ENCODE results near the gene ZNF496. TPM values are rescaled to one million over a fixed set of nuclear protein-coding genes. Genes with fewer than 3 reads are reported as not detected.

The ZNF496 gene
- total RNA-seq, 1 experiment from 2014 or later, result 36.4 TPM

- Mint-ChIP-seq H3K27me3 (ENCODE audit: insufficient read depth, unreplicated experiment) (no peaks in the 10 kb centered on the region), H3K9me3 (ENCODE audit: unreplicated experiment) (no peaks in the 10 kb centered on the region), H3K27ac (ENCODE audit: unreplicated experiment) (no peak overlapping the region), H3K4me3 (ENCODE audit: unreplicated experiment) (no peak overlapping the region), H3K4me1 (ENCODE audit: low read depth, unreplicated experiment) (no peaks in the 10 kb centered on the region), H3K36me3 (ENCODE audit: insufficient read depth, unreplicated experiment) (peaks cover 52% of the 10 kb centered on the region)
- CTCF ChIA-PET, result no interaction called here
- BruUV-seq (replicated peaks), result no TSS peak
- no peaks in the 10 kb centered on the region for H3K4me1 ChIP-seq
- H3K4me3 ChIP-seq (ENCODE audit: low read depth, low read length), result no peak overlapping the region
- no peaks in the 10 kb centered on the region for H3K9me3 ChIP-seq
- no peak for DNase-seq
- no peaks in the 10 kb centered on the region for H3K27me3 ChIP-seq (replicated peaks; ENCODE audit: control insufficient read depth, insufficient read depth, low read length)
- POLR2A ChIA-PET, result no interaction called here
- intact Hi-C loops (cut with micrococcal nuclease; ENCODE audit: unreplicated experiment), result no loop called here
- peaks cover 7% of the 10 kb centered on the region; the same call in 1 of the 2 replicates for H3K36me3 ChIP-seq (ENCODE audit: control insufficient read depth, insufficient read depth, low read length)
- TF ChIP-seq CTCF (IDR thresholded peaks at IDR 0.05; ENCODE audit: insufficient read depth in 1 of 2, low read depth in 1 of 2, low read length in 1 of 2, severe bottlenecking in 1 of 2, unreplicated experiment in 1 of 2), result no peak
Measured at GRCh38 chr1:247303216-247303615, 28.5 kb downstream of the ZNF496 start.

DNA sequence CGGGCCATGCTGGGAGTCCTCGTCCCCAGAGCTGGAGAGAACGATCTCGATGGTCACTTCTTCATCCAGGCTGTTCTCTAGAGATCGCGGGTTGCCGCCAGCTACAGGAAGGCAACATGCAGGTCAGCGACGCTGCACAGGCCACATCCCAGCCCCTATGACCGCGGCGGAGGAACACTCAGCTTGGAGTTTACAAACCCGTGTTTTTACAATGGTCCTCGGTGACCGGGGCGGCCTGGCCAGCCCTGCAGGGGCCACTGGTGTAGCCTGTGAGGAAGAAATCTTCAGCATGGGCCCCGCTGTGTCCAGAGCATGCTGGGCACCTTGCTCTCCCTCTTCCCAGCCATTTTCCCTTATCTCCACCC, 30.5 kb downstream of the ZNF496 start:
- ChIA-PET POLR2A (no interaction called here), CTCF (no interaction called here)
- intact Hi-C loops (cut with micrococcal nuclease; ENCODE audit: unreplicated experiment), result no loop called here
- H3K9me3 ChIP-seq, result no peaks in the 10 kb centered on the region
- Mint-ChIP-seq H3K4me1 (ENCODE audit: low read depth, unreplicated experiment) (no peaks in the 10 kb centered on the region), H3K4me3 (ENCODE audit: unreplicated experiment) (no peak overlapping the region), H3K9me3 (ENCODE audit: unreplicated experiment) (no peaks in the 10 kb centered on the region), H3K27ac (ENCODE audit: unreplicated experiment) (no peak overlapping the region), H3K27me3 (ENCODE audit: insufficient read depth, unreplicated experiment) (no peaks in the 10 kb centered on the region), H3K36me3 (ENCODE audit: insufficient read depth, unreplicated experiment) (peaks cover 41% of the 10 kb centered on the region)
- no peaks in the 10 kb centered on the region for H3K27me3 ChIP-seq (replicated peaks; ENCODE audit: control insufficient read depth, insufficient read depth, low read length)
- no TSS peak for BruUV-seq (replicated peaks)
- peaks cover 3% of the 10 kb centered on the region; the same call in 1 of the 2 replicates for H3K36me3 ChIP-seq (ENCODE audit: control insufficient read depth, insufficient read depth, low read length)
- no peak for DNase-seq
- TF ChIP-seq CTCF (IDR thresholded peaks at IDR 0.05; ENCODE audit: insufficient read depth in 1 of 2, low read depth in 1 of 2, low read length in 1 of 2, severe bottlenecking in 1 of 2, unreplicated experiment in 1 of 2), result no peak
- no peak overlapping the region for H3K4me3 ChIP-seq (ENCODE audit: low read depth, low read length)
- no peaks in the 10 kb centered on the region for H3K4me1 ChIP-seq

DNA sequence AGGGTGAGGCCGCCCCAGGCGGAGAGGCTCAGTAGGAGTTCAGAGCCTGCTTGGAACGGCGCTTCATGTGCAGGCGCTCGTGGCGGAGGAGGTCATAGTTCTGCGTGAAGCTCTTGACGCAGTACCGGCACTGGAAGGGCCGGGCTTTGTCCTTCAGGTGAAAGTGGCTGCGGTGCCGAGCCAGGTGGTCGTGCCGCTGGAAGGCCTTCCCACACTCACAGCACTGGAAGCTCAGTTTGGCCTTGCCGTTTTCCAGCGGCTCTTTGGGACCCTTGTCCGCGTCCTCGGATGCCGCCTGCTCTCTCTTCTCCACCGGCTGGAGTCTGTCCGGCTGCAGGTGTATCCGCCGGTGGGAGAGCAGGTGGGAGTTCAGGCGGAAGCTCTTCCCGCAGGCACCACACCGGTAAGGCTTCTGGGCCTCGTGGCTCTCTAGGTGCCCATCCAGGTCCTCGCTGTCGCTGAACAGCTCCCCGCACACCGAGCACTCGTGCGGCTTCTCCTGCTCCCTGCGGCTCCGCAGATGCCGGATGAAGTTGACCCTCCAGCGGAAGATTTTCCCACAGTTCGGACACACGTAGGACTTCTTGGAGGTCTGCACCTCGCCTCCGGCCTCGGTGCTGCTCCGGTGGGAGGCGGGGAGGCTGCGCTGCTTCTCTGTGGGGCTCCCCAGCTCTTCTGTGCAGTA, 31.0 kb downstream of the ZNF496 start:
- intact Hi-C loops (cut with micrococcal nuclease; ENCODE audit: unreplicated experiment), result no loop called here
- ChIA-PET CTCF (no interaction called here), POLR2A (no interaction called here)
- Mint-ChIP-seq H3K36me3 (ENCODE audit: insufficient read depth, unreplicated experiment) (peaks cover 40% of the 10 kb centered on the region), H3K4me1 (ENCODE audit: low read depth, unreplicated experiment) (no peaks in the 10 kb centered on the region), H3K27me3 (ENCODE audit: insufficient read depth, unreplicated experiment) (no peaks in the 10 kb centered on the region), H3K4me3 (ENCODE audit: unreplicated experiment) (no peak overlapping the region), H3K27ac (ENCODE audit: unreplicated experiment) (no peak overlapping the region), H3K9me3 (ENCODE audit: unreplicated experiment) (no peaks in the 10 kb centered on the region)
- H3K9me3 ChIP-seq, result no peaks in the 10 kb centered on the region
- peaks cover 3% of the 10 kb centered on the region; the same call in 1 of the 2 replicates for H3K36me3 ChIP-seq (ENCODE audit: control insufficient read depth, insufficient read depth, low read length)
- no TSS peak for BruUV-seq (replicated peaks)
- DNase-seq, result no peak
- no peak for TF ChIP-seq CTCF (IDR thresholded peaks at IDR 0.05; ENCODE audit: insufficient read depth in 1 of 2, low read depth in 1 of 2, low read length in 1 of 2, severe bottlenecking in 1 of 2, unreplicated experiment in 1 of 2)
- no peak overlapping the region for H3K4me3 ChIP-seq (ENCODE audit: low read depth, low read length)
- no peaks in the 10 kb centered on the region for H3K27me3 ChIP-seq (replicated peaks; ENCODE audit: control insufficient read depth, insufficient read depth, low read length)
- H3K4me1 ChIP-seq, result no peaks in the 10 kb centered on the region
